GM21529 (cell line): ENCODE results near the gene IGFALS.
A peak's percentile ranks its signal among the peaks of the same experiment; 100 is the strongest.

Source experiments
- ATAC-seq: cut with Tn5 transposase; IDR thresholded peaks from one replicate; pipeline ENCODE4 v1.9.1; 2021; ENCODE audit not compliant: unreplicated experiment

IGFALS gene

DNA sequence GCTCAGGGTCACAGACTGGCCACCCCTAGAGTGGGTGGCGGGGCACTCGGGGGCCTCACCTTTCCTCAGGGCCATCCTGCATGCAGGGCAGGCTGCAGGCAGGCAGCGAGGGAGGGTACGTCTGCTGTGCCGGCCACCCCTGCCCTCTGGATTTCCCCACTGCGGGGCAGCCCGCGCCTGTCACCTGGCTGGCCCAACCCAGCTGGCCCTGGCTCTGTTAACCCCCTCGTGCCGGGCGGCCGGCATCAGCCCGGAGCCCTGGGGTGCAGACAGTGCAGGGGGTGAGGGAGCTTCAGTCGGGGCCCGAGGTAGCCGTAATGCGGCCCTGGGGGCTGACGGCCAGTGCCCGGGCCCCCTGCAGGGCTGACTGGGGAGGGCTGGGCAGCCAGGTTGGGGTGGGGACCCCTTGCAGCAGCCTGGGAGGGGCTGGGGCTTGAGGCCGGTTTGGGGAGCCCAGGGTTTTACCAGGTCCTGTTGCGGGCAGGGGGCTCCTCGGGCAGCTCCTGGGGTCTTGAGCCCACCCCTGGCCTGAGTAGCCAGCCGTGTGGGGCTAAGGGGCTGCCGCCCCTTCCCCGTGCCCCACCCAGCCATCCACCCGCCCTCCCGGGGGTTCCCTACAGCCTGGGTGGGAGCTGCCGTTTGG lies at the start of gene IGFALS:
Gene IGFALS (minus strand): TSS at position 128 of the 643 bp plus-strand sequence. CDS start 53 bp downstream, at position 75.
- no peak for ATAC-seq

DNA sequence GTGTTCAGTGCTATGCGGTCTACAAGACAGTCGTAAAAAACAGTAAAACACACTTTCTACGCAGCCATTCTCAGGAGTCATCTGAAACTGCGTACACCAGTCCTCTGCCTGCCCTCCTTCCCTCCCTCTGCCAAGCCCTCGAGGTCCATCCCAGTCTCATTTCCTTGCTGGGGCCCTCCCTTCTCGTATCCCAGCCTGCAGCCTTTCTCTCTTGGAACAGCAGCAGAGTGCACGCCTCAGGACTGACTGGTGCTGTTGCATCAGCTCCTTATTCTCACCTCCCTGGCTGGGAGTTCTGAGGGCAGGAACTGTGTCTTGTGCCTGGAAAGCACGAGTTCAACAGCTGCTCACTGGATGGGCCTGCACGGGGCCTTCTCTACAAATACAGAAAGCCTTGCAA lies 46.0 kb upstream of the IGFALS start:
- ATAC-seq = no peak

DNA sequence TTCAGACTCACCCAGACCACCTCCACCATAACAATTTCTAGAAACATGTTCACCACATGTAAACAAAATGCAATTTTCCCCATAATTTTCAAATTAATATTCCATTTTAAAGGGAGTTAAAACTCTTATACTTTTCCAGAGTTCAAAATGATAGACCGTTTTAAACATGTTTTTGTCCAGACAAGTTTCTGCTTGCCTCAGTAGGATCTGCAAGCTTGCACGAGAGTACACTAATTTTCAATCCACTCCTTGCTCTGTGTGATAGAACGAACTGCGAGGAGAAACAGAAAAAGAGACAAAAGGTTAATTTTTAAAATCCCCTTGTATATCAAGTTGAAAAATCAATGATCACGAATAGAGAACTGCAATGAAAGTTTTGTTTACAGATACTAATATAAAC lies 40.6 kb upstream of the IGFALS start:
- ATAC-seq = no peak

GRCh38 chr16:1832838-1833454 lies 39.4 kb upstream of the IGFALS start:
- no peak for ATAC-seq

DNA sequence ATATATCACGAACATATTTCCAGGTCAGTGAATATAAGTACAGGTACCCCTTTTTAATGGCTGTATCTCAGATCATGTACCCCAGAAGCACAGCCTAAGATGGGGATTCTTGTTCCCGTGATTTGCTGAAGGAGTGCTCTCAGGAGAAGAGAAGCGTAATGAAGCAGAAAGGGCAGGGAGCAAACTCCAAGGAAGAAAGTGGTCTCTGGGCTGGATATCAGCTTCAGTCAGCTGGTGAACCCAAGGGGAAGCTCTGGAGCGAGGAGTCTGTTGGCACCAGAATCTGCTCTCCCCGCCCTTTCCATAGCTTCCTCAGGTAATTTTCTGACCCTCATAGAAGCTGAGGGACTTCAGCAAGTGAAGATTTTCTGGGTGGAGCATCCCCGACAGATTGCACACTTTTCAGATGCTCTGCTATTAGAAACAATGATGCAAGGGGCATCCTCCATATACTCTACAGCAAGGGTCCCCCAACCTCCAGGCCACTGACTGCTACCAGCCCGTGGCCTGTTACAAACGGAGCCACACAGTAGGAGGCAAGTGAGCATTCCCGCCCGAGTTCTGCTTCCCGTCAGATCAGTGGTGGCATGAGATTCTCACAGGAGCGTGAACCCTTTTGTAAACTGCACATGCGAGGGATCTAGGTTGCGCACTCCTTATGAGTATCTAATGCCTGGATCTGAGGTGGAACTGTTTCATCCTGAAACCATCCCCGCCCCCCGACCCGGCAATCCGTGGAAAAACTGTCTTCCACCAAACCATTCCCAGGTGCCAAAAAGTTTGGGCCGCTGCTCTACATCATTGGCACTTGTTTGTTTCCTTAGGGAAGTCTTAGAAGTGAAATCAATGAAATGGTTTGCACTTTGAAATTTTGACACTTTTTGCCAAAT lies 37.9 kb upstream of the IGFALS start:
- no peak for ATAC-seq

- ATAC-seq = no peak
These were observed 36.7 kb upstream of the IGFALS start for GRCh38 chr16:1830213-1830612.

GRCh38 chr16:1828645-1829410 lies 35.3 kb upstream of the IGFALS start:
- ATAC-seq = no peak

GRCh38 chr16:1826691-1827573 lies 33.4 kb upstream of the IGFALS start, which contains the start of the genes FAHD1 and HAGH:
FAHD1 (plus strand) TSS chr16:1827206; CDS start chr16:1827239, 33 bp downstream.
HAGH (minus strand) TSS chr16:1826825; CDS start chr16:1826787, 38 bp downstream.
- ATAC-seq = peak; percentile 80

DNA sequence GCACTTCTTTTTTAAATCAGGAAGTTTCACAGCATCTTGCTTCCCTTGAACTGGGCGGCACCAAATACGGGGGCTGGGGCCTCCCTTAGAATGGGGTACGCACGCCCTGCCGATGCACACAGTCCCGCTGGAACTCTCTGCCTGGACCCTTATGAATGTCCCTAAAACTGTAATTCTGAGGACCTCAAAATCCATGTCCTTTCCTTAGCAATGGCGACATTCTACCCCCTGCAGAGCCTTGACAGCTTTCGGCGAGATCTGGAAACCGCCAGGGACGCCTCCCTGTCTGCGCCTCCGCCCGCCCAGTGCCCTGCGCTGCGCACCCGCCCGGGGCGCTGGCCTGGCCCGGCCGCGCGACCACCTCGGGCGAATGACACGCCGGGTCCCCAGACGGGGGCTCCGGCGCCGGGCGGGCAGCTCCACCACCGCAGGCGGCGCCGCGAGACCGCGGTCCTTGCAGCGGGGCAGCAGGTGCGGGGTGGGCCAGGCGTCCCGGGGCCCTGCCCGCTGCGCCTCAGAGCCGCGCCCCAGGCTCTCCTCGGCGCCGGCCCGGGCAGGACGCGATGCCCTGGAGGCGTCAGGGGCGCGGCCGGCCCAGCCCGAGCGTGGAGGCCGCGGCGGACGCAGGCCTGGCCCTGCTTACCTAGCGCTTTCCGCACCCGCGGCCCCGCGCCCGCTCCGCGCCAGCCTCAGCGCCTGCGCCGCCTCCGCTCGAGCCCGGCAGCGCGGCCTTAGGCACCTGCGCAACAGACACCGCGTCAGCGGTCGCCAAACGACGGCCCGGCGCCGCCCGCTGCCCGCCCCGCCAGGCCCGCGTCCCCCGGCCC lies 32.6 kb upstream of the IGFALS start:
- ATAC-seq = peak; percentile 39

DNA sequence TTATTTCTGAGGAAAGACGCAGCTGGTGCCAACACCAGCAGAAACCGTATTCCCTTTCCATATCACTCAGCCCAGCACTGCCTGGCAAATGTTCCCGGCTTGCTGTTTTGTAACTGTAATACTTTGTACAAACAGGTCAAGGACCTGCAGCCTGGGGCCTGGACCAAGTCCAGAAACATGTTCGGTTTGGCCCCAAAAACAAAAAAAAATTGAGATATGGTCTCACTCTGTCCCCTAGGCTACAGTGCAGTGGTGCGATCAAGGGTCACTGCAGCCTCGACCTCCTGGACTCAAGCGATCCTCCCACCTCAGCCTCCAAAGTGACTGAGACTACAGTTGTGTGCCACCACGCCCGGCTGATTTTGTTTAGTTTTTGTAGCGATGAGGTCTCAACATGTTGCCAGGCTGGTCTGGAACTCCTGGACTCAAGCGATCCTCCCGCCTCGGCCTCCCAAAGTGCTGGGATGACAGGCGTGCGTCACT lies 31.9 kb upstream of the IGFALS start:
- ATAC-seq = no peak

GRCh38 chr16:1823821-1824220 lies 30.3 kb upstream of the IGFALS start:
- ATAC-seq = no peak

DNA sequence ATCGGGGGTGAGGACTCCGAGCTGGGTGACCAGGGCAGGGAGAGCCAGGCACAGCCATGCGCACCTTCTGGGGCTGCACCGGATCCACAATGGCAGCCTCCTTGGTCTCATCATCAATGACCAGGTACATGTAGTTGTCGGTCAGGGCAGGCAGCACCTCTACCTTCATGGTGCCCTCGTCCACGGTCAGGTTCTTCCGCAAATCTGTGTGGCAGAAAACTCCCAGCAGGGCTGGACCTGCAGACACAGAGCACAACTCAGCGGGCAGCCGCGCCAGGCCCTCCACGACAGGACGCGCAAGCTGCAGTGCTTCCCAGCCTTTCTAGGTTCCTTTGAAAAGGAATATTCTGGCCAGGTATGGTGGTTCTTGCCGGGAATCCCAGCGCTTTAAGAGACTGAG lies 29.3 kb upstream of the IGFALS start:
- ATAC-seq = no peak

- no peak for ATAC-seq
These were observed 28.5 kb upstream of the IGFALS start for GRCh38 chr16:1821861-1822611.

DNA sequence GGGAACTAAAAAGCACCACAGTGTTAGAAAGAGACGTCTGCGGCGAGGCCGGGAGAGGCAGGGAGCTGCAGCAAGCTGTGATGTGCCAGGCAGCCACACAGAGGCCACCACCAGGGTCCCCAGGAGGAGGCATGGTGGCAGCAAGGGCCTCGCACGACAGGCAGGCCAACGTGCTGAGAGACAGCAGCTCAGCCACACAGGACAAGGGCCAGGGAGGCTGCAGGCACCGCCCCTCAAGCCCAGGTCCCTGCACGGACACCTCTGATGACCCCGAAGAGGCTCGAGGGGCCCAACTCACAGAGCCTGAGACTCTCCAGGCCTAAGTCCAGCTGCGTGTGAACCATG lies 27.4 kb upstream of the IGFALS start:
- no peak for ATAC-seq

- no peak for ATAC-seq
These were observed 26.8 kb upstream of the IGFALS start for GRCh38 chr16:1820096-1820945.

- ATAC-seq = no peak
These were observed 26.1 kb upstream of the IGFALS start for GRCh38 chr16:1819611-1820010.

DNA sequence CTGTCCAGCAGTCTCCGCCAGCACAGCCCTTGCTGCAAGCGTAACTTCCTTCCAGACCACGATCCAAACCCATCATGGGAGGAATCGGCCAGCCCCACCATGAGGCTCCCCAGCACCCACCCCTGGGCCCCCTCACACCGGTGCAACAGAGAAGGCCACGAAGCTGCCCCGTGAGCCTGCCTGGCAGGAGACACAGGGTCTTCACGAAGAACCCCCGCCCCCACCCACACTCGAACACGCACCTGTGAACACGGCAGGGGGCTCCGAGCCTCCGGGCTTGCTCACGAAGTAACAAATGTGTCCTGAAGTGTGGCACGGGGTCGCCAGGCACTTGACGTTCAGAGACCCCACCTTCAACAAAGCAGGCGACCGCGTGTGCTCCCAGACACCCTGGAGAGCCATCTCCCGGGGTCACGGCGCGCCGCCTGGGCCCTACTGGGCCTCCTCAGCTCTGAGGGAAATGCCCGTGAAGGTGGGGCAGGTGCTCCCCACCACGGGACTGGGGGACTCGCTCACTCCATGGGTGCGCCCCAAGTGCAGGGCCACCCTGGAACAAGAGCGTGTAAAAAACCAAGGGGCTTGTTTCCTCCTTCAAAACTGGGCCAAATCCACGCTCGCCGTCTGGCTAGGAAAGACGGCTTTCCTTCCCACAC lies 25.5 kb upstream of the IGFALS start:
- ATAC-seq = no peak
